Renal pelvis (tissue), 4 donors: ENCODE data around the gene ASTN2. TPM values are rescaled to one million over a fixed set of nuclear protein-coding genes. Genes with fewer than 3 reads are reported as not detected.
A peak's percentile ranks its signal among the peaks of the same experiment; 100 is the strongest.
"Not testable (repeated sequence)": the region's sequence is repeated elsewhere in the genome, so short reads cannot be mapped to it uniquely, and the experiment has no call there.

Experiments
- DNase-seq: peaks from one replicate; pipeline ENCODE4 v3.0.0-alpha.2; 2013
- polyA plus RNA-seq, 3 donors: library from polyadenylated mRNA; unstranded; fragments of 120-200 nt; gene quantifications; one replicate each; pipeline ENCODE4 v1.2.1, GENCODE V29; 2013; ENCODE audit not compliant: insufficient read length in 3 of 3

Gene ASTN2
- polyA plus RNA-seq, 3 donors = 14.8 to 16.2 (median 15.9) TPM

DNA sequence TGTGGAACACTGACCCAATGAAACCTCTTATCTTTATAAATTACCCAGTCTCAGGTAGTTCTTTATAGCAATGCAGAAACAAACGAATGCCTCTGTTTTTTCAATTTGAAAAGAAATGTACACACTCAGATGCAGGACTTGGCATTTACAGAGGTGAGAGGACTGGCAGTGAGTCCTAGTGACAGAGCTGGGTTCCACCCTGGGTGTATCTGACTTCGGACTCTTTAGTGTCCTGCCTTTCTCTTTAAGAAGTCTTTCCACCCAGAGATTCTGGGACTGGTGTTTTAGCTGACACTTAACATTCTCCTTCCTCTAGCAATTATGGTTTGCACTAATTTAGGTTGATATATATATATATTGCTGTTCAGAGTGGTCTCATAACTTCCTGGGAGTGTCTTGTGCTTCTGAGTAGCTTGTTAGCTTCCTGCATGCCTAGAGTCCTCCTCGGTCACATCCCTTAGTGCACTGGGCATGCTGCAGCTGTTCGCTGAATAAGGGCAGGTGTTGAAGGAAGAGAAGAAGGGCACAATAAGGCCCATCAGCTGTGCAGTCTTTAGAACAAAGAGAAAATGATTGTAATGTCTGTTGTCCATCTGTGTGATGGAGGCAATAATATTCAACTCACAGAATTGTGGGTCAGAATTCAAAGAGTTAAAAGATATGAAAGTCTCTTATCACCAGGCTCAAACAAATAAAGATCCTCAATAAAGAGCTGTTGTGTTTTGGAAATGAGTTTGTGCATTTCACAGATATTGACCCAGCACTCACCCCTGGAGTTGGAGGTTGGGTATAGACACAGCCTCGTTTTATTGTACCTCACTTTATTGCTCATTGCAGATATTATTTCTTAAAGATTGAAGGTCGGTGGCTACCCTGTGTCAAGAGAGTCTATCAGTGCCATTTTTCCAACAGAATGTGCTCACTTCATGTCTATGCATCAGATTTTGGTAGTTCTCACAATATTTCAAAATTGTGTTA is 540.6 kb downstream of the ASTN2 start:
- DNase-seq = no peak

DNA sequence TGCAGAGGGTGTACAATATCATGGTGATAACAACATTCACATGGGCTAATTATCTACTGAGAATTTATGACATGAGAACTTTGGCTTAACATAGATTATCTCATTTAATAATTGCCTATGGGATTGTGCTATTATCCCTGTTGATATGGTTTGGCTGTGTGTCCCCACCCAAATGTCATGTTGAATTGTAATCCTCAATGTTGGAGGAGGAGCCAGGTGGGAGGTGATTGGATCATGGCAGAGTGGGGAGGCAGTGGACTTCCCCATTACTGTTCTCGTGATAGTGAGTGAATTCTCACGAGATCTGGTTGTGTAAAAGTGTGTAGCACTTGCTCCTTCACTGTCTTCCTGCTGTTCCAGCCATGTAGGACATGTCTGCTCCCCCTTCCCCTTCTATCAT is 541.4 kb downstream of the ASTN2 start:
- no peak for DNase-seq

GRCh38 chr9:116870566-116870965 is 544.3 kb downstream of the ASTN2 start:
- DNase-seq = peak; percentile 4

DNA sequence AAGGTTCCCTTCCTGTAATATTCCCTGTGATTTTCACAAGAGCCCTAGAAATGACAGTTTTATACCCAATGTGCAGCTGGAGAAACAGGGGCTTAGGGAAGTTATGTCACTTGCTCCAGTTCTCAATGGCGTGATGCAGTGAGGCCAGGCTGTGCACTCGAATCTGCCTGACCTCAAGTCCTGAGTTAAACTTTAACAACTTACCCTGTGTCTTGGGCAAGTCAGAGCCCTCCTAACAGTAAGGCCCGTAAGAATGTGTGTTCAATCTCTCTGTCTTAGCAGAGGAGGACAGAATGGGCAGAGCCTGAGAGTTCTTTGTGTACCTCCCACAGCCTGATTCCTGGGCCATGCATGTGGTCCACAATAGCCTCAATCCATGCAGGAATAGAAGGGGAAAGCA is 546.7 kb downstream of the ASTN2 start:
- no peak for DNase-seq

- DNase-seq = no peak
Measured at GRCh38 chr9:116861321-116861720, 553.5 kb downstream of the ASTN2 start.

- peak; percentile 28 for DNase-seq
Measured at GRCh38 chr9:116860509-116861120, 554.2 kb downstream of the ASTN2 start.

GRCh38 chr9:116859763-116860162 is 555.1 kb downstream of the ASTN2 start:
- no peak for DNase-seq

DNA sequence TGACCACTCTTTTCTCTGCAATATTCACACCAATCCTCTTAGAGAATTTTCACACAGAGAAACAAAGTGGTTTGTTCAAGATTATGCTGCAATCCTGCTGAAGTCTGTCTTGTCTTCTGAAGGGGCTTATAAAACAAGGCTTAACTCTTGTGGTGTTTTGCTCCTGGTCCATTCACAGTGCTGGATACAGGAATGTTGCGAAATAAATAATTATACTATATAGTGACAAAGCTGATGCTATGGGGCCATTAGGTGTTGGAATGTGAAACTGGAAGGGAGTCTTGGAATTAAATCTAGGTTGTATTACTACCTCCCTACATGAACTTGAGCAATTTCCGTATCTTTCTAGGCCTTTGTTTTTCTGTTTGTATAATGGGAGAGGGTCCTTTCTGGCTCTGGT is 557.5 kb downstream of the ASTN2 start:
- DNase-seq = no peak

DNA sequence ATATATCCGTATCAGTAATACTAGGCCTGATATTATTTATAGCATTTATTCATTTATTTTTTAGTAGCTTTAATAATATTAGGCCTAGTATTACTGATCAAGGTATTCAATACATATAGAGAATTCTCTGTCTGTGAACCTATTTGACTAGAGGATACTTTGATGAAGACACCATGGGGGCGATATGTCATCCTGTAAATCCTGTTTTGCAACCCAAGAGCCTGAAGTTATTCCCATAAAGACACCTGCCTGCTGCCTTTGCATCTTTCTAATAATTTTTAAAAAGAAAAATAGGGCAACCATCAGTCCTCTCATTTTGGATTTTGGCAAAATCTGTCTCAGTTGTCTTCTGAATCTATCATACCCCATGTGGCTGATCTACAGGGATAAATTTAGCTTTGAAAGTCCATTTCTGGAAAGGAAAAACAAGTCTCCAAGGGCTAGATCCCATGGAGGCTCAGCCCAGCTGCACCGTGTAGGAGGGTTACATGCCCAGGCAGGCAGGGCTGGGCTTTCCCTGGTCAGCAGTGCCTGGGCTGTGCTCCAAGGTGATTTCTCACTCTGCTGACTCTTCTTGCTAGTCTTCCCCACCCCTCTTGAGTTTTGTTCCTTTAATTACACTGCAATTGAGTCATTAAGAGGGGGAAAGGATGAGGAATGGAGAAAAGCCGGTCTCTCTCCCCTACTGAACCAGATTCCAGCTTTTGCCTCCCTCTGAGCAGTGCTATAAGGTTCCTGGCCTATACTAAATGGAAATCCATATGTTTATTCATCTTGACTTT is 558.8 kb downstream of the ASTN2 start:
- no peak for DNase-seq

DNA sequence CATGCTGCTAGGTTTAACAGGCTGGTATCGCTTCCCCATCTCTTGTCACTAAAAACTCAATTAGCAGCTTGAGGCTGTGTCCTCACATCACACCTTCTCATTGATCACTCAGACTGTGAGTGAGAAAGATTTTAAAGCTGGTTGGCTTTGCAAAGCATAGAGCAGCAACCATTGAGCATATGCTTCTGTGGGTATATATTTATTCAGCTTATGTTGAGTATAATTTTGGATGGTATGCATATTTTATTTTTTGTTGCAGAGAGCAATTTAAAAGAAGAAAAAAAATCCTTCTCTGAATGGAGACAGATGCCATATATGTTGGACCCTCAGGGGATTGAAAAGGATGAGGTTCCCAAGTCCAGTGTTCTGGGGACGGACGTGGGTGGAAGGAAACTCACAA is 565.1 kb downstream of the ASTN2 start:
- no peak for DNase-seq

DNA sequence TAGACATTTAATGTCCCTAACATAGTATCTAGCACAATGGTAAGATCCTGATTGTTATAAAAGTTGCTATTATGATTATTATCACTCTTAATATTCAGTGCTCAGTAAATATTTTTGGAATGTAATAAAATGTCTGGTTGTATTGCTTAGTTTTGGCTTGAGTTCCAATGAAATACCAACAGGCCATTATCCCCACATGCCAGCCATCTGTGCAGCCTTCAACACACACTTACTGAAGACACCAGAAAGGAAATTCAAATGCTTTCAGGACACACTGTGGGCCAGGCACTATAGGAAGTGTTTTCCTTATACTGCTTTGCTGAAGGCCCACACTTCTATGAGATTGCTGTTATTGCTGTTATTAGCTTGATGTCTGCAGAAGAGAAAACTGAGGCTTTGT is 570.2 kb downstream of the ASTN2 start:
- no peak for DNase-seq

DNA sequence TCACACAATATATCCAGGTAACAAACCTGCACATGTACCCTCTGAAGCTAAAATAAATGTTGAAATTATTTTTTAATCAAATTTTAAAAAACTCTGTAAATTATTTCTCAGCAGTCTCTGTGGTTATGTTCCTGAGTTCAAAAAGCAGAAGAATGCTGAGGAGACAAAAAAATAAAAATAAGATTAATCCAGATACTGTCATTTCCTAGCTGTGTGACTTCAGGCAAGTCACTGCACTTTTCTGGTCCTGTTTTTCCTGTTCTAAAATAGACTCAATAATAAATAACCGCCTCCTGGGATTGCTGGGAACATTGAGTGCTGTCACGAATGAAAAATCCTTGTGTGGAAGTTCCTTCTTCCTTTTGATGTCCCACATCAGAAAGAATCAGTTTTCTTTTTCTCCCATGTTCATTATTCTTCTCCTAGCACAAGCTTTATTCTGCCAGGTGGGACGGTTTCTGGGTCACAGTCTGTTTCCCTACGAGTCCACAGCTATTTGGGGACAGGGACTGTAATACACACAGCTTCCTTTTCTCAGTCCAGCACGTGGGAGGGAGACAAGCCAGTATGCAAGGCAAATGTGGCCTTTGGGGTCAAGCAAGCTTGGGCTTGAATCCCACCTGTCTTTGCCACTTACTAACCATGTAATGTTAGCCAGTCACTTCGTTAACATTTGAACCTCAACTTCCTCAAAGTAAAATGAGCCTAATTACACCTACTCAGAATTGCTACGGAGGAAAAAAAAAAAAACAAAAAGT is 570.8 kb downstream of the ASTN2 start:
- peak; percentile 22 for DNase-seq

GRCh38 chr9:116842658-116843057 is 572.2 kb downstream of the ASTN2 start:
- no peak for DNase-seq

GRCh38 chr9:116838468-116838867 is 576.4 kb downstream of the ASTN2 start:
- DNase-seq = not testable (repeated sequence)

- DNase-seq = no peak
Measured at GRCh38 chr9:116837018-116837989, 577.6 kb downstream of the ASTN2 start.

DNA sequence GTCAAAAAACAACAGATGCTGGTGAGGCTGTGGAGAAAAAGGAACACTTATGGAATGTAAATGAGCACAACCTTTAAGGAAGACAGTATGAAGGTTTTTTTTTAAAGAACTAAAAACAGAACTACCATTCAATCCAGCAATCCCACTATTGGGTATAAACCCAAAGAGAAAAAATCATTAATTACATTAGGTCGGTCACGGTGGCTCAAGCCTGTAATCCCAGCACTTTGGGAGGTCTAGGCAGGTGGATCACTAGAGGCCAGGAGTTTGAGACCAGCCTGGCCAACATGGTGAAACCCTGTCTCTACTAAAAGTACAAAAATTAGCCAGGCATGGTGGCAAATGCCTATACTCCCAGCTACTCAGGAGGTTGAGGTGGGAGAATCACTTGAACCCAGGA is 584.5 kb downstream of the ASTN2 start:
- DNase-seq = not testable (repeated sequence)

DNA sequence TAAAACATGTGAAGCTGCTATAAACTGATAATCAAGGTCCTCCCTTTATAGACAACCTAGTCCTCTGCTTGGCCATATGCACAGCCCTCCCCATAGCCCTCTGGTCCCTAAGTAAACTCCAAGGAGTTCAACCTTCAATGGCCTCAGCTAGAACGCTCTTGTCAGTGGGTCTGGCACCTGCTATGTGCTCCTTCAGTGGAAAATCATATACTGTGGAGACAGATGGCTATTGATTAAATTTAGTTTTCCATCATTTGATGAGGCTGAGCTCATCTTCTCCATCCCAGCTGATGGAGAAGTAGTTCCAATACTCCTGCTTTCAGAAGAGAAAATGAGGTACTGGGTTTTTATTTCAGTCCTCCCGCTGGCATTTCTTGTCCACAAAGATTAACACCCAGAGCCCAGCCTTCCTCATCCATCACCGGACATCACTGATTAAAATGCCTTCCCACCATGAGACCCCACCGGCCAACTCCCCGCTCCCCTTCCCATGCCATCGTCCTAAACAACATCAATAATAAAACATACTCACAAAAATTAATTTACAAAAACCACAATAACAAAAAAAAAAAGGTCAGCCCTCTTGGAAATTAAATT is 593.1 kb downstream of the ASTN2 start:
- no peak for DNase-seq

DNA sequence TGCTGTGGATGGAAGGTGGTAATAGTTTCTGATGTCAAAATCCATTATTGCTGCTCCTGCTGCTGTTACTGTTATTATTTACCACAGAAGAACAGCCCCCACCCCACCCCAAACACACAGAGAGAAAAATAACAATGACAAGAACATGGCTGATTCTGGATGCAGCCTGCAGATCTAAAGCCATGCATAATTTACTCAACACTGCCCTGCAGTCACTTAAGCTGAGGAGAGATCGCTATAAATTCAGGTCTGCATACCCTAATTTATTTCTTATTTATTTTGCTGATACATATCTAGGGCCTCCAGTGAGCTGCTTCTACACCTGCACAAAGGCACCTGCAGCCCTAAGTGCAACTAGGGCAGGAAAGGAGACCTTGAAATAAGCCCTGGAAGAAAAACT is 595.7 kb downstream of the ASTN2 start:
- no peak for DNase-seq

DNA sequence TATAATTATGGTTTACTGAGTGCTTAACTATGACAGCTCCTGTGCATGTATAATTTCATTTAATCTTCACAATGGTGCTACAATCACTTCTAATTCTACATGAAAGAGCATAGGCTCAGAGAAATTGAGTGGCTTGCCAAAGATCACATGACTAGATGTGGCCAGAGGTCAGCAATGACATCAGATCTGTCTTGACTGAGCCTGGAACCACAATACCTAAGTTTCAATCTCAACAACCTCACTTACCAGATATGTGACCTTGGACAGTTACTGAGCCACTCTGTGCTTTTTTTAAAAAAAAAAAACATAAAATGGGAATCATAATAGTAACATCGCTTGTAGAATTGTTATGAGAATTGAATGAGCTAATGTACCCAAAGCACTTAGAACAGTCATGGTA is 597.1 kb downstream of the ASTN2 start:
- no peak for DNase-seq

- DNase-seq = no peak
Measured at GRCh38 chr9:116816484-116816883, 598.4 kb downstream of the ASTN2 start.
